Gastrocnemius medialis (tissue), 4 donors: Measurements from ENCODE around the gene SNX24.

Experiments
- POLR2A ChIP-seq, 2 donors: fragments of 450-650 bp; IDR thresholded peaks; one replicate each; pipeline ENCODE4 v1.6.1; 2017; ENCODE audit warnings: antibody characterized with exemption in 2 of 2, mild to moderate bottlenecking in 2 of 2, moderate library complexity in 2 of 2
- TF ChIP-seq, protein P1 (sequence below), 5 experiments: fragments of 450-650 bp in 3 of 5; fragments of 200-600 bp in 2 of 5; sonication (generic) in 2 of 5; IDR thresholded peaks in 4 of 5; conservative IDR thresholded peaks in 1 of 5; 1 replicate in 4 of 5; 2 replicates in 1 of 5; pipeline ENCODE4 v1.5.1; 2016 to 2019; ENCODE audit warnings: antibody characterized with exemption in 5 of 5, mild to moderate bottlenecking in 3 of 5, moderate library complexity in 3 of 5

DNA sequence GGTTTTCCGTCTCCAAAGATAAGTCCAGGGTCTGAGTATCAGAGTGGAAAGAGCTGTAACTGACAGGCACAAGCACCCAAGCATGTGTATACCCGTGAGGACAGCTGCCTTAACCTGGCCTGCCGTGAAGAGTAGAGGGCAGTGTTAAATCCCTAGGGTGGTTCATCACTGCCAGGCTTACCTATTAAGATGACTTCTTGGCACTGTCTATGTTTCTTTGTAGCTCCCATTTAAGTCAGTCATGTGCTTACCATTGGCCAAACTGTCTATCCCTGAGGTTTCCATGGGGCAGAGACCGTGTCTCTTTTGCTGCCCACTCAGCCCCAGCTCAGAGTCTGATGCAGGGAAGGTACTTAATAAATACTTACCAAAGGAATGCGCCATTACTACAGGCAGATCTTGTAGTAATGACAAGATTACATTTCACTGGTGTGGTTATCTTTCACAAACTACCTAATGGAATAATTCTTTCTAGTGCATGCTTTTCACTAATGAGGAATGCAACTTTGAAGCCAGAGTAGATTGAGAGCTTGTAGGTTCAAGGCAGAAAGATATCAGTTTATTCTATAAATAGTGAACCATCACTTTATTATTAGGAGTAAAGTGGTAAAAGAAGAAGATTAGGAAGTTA, 64.2 kb downstream of the SNX24 start:
- TF ChIP-seq, protein P1, sequence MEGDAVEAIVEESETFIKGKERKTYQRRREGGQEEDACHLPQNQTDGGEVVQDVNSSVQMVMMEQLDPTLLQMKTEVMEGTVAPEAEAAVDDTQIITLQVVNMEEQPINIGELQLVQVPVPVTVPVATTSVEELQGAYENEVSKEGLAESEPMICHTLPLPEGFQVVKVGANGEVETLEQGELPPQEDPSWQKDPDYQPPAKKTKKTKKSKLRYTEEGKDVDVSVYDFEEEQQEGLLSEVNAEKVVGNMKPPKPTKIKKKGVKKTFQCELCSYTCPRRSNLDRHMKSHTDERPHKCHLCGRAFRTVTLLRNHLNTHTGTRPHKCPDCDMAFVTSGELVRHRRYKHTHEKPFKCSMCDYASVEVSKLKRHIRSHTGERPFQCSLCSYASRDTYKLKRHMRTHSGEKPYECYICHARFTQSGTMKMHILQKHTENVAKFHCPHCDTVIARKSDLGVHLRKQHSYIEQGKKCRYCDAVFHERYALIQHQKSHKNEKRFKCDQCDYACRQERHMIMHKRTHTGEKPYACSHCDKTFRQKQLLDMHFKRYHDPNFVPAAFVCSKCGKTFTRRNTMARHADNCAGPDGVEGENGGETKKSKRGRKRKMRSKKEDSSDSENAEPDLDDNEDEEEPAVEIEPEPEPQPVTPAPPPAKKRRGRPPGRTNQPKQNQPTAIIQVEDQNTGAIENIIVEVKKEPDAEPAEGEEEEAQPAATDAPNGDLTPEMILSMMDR (IDR thresholded peaks at IDR 0.05 in 4 of 5, conservative IDR thresholded peaks at IDR 0.05 in 1 of 5) = no peak
- TF ChIP-seq POLR2A (IDR thresholded peaks at IDR 0.05) = no peak
